Neuronal stem cell (in vitro differentiated cells): Measurements from ENCODE around the gene NQO2.
A peak's percentile ranks its signal among the peaks of the same experiment; 100 is the strongest.

Experiments used
- DNase-seq: peaks from one replicate; pipeline ENCODE4 v3.0.0-alpha.2; 2013; ENCODE audit warnings: low spot score
- H2AFZ ChIP-seq: one replicate; pipeline ENCODE4 v1.6.1; 2013; ENCODE audit warnings: mild to moderate bottlenecking, low read length, inconsistent platforms
- H2AK5ac ChIP-seq: 2 replicates; pipeline ENCODE4 v1.6.1; 2013; ENCODE audit warnings: low read depth, mild to moderate bottlenecking, inconsistent platforms, low read length, moderate library complexity, mixed read lengths
- H2BK120ac ChIP-seq: 2 replicates; pipeline ENCODE4 v1.6.1; 2013; ENCODE audit warnings: low read depth, mild to moderate bottlenecking, inconsistent platforms, low read length, moderate library complexity, mixed read lengths
- H2BK12ac ChIP-seq: one replicate; pipeline ENCODE4 v1.6.1; 2013; ENCODE audit warnings: low read length, inconsistent platforms
- H2BK15ac ChIP-seq: 2 replicates; pipeline ENCODE4 v1.6.1; 2013; ENCODE audit warnings: mild to moderate bottlenecking, low read length, inconsistent platforms, mixed read lengths
- H2BK5ac ChIP-seq: one replicate; pipeline ENCODE4 v1.6.1; 2013; ENCODE audit warnings: inconsistent platforms, mild to moderate bottlenecking, low read length, moderate library complexity
- H3K14ac ChIP-seq: one replicate; pipeline ENCODE4 v1.6.1; 2013; ENCODE audit warnings: low read length, inconsistent platforms
- H3K18ac ChIP-seq: 2 replicates; pipeline ENCODE4 v1.6.1; 2013; ENCODE audit warnings: low read length, inconsistent platforms
- H3K23ac ChIP-seq: 2 replicates; pipeline ENCODE4 v1.6.1; 2013; ENCODE audit warnings: low read depth, mild to moderate bottlenecking, mixed read lengths, low read length, inconsistent platforms; ENCODE audit not compliant: poor library complexity
- H3K27ac ChIP-seq: replicated peaks from 3 replicates; pipeline ENCODE4 v1.5.1; 2013; ENCODE audit warnings: low read length, inconsistent platforms
- H3K27me3 ChIP-seq, 3 experiments: 2 replicates each; pipeline ENCODE4 v1.6.1; 2013; ENCODE audit warnings: low read length in 3 of 3, mild to moderate bottlenecking in 2 of 3, inconsistent platforms in 1 of 3, low read depth in 1 of 3, mixed read lengths in 1 of 3, moderate library complexity in 1 of 3; ENCODE audit not compliant: control insufficient read depth in 3 of 3, insufficient read depth in 3 of 3
- H3K36me3 ChIP-seq, 2 donors: replicated peaks in 1 of 2; 2 replicates each; pipeline ENCODE4 v1.6.1; 2013; ENCODE audit warnings: low read length in 2 of 2; ENCODE audit not compliant: control insufficient read depth in 2 of 2, insufficient read depth in 2 of 2
- H3K4ac ChIP-seq: 2 replicates; pipeline ENCODE4 v1.6.1; 2013; ENCODE audit warnings: inconsistent platforms, mild to moderate bottlenecking, low read length, moderate library complexity
- H3K4me1 ChIP-seq, 2 donors: 1 replicate in 1 of 2; 2 replicates in 1 of 2; pipeline ENCODE4 v1.6.1; 2013; ENCODE audit warnings: low read length in 2 of 2, low read depth in 1 of 2; ENCODE audit not compliant: control insufficient read depth in 2 of 2, insufficient read depth in 1 of 2
- H3K4me2 ChIP-seq: one replicate; pipeline ENCODE4 v1.6.1; 2013; ENCODE audit warnings: mild to moderate bottlenecking, low read length, inconsistent platforms; ENCODE audit not compliant: insufficient read depth, poor library complexity, severe bottlenecking
- H3K4me3 ChIP-seq, 2 donors: 2 replicates each; pipeline ENCODE4 v1.5.1; 2013; ENCODE audit warnings: low read length in 2 of 2, mild to moderate bottlenecking in 2 of 2, inconsistent platforms in 1 of 2, moderate library complexity in 1 of 2
- H3K79me1 ChIP-seq: one replicate; pipeline ENCODE4 v1.6.1; 2013; ENCODE audit warnings: low read depth, mild to moderate bottlenecking, inconsistent platforms, low read length, moderate library complexity
- H3K9ac ChIP-seq: one replicate; pipeline ENCODE4 v1.6.1; 2013; ENCODE audit warnings: mild to moderate bottlenecking, low read depth, low read length, inconsistent platforms; ENCODE audit not compliant: poor library complexity
- H3K9me3 ChIP-seq, 2 donors: replicated peaks in 1 of 2; 2 replicates each; pipeline versions ENCODE3 to v1.6.1; 2013; ENCODE audit warnings: low read length in 2 of 2, mild to moderate bottlenecking in 2 of 2, inconsistent platforms in 1 of 2, low read depth in 1 of 2, mixed read lengths in 1 of 2, moderate library complexity in 1 of 2; ENCODE audit not compliant: control insufficient read depth in 2 of 2, insufficient read depth in 1 of 2
- H4K8ac ChIP-seq: one replicate; pipeline ENCODE4 v1.6.1; 2013; ENCODE audit warnings: low read depth, mild to moderate bottlenecking, inconsistent platforms, low read length, moderate library complexity
- H4K91ac ChIP-seq: one replicate; pipeline ENCODE4 v1.6.1; 2013; ENCODE audit warnings: low read length, low read depth, mild to moderate bottlenecking, inconsistent platforms; ENCODE audit not compliant: poor library complexity
- WGBS, 2 donors: extraction: QIAGEN DNeasy Blood & Tissue Kit; methylation state at CpG; one replicate each; pipeline ENCODE4 v1.1.7; 2013; ENCODE audit warnings: missing lambda C conversion rate in 2 of 2, mixed read lengths in 1 of 2; ENCODE audit not compliant: insufficient read length in 2 of 2, insufficient replicate concordance in 1 of 2; ENCODE audit errors: extremely low coverage in 2 of 2; 5-methylcytosine and 5-hydroxymethylcytosine counted together

The NQO2 gene

DNA sequence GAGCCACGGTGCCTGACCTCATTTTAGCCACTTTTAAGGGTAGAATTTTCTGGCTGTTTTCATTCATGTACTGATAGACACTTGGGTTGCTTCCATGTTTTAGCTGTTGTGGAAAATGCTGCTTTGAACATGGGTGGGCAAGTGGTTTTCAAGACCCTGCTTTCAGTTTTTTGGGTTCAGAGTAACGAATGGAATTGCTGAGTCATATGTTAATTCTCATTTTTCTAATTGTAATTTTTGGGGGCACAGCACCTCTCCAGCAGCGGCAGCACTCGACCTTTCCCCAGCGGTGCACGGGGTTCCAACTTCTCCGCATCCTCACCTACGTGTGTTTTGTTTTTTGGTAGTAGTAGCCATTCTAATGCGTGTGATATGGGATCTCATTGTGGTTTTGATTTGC, 5.4 kb downstream of the NQO2 start:
- no peak overlapping the region for H3K23ac ChIP-seq
- H4K8ac ChIP-seq = no peak overlapping the region
- H2BK15ac ChIP-seq = no peak overlapping the region
- H2BK12ac ChIP-seq = no peak overlapping the region
- peaks cover 10 to 41% of the 10 kb centered on the region in 2 donors for H3K36me3 ChIP-seq
- WGBS, 2 donors = no CpG with 5 or more reads among the region's 9 CpGs
- H3K14ac ChIP-seq = no peak overlapping the region
- H3K9me3 ChIP-seq = peaks cover 0 to 3% of the 10 kb centered on the region in 2 donors
- H3K9ac ChIP-seq = no peak overlapping the region
- H3K4me3 ChIP-seq = no peak overlapping the region
- H3K4me1 ChIP-seq = peaks cover 0 to 1% of the 10 kb centered on the region in 2 donors
- no peaks in the 10 kb centered on the region for H3K79me1 ChIP-seq
- H4K91ac ChIP-seq = no peak overlapping the region
- no peak overlapping the region for H3K27ac ChIP-seq
- no peak overlapping the region for H3K18ac ChIP-seq
- DNase-seq = no peak
- peaks cover 0 to 2% (median 0%) of the 10 kb centered on the region in 3 experiments for H3K27me3 ChIP-seq
- H2AFZ ChIP-seq = no peak overlapping the region
- H3K4me2 ChIP-seq = no peak overlapping the region
- H2BK5ac ChIP-seq = no peak overlapping the region
- no peak overlapping the region for H2AK5ac ChIP-seq
- no peak overlapping the region for H2BK120ac ChIP-seq
- H3K4ac ChIP-seq = no peak overlapping the region

DNA sequence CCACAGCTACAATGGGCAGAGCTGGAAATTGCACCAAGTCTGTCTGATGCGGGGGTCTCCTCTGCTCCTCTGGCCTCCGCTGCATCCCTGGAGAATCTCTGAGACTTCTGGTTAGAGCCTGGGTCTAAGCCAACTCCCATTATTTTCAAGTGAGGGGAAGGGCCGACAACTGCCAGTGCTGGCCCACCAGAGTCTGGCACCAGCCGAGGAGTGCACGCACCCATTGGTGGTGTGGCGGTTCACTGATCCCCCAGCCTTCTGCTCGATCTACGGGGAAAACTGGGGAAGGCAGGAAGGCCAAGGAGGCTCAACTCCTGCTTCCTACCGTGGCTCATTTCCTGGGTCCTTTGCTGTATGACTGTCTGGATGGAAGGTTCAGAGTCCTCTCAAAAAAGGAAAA, 6.2 kb downstream of the NQO2 start:
- H2BK120ac ChIP-seq = no peak overlapping the region
- no peak overlapping the region for H4K8ac ChIP-seq
- H2BK15ac ChIP-seq = no peak overlapping the region
- H3K18ac ChIP-seq = peak overlapping the region; percentile 5
- no peak overlapping the region for H3K23ac ChIP-seq
- H3K4ac ChIP-seq = no peak overlapping the region
- no peak for DNase-seq
- H2AK5ac ChIP-seq = no peak overlapping the region
- no peak overlapping the region for H3K14ac ChIP-seq
- H3K36me3 ChIP-seq = peaks cover 15 to 49% of the 10 kb centered on the region in 2 donors
- no peak overlapping the region for H4K91ac ChIP-seq
- H3K27ac ChIP-seq = no peak overlapping the region
- no peak overlapping the region for H3K9ac ChIP-seq
- no peak overlapping the region for H2BK12ac ChIP-seq
- H2AFZ ChIP-seq = no peak overlapping the region
- no peaks in the 10 kb centered on the region for H3K79me1 ChIP-seq
- no peak overlapping the region for H3K4me2 ChIP-seq
- no peak overlapping the region for H2BK5ac ChIP-seq
- peaks cover 0 to 1% of the 10 kb centered on the region in 2 donors for H3K4me1 ChIP-seq
- H3K4me3 ChIP-seq = no peak overlapping the region
- H3K9me3 ChIP-seq = peaks cover 6 to 11% of the 10 kb centered on the region in 2 donors
- no peaks in the 10 kb centered on the region for H3K27me3 ChIP-seq
- no CpG with 5 or more reads among the region's 9 CpGs for WGBS, 2 donors

DNA sequence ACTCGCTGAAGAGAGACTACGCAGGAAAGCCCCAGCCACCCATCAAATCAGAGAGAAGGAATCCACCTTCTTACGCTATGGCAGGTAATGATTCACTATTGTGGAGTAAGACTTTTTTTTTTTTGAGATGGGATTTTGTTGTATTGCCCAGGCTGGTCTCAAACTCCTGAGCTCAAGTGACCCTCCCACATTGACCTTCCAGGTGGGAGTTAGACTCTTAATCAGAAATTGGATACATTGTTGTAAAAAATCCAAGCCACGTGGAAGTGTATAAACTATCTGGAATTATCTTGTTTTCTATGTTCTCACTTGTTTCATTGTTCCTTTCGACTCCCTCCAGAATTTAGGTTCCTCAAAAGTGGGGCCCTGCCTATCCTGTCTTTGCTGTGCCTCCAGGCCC, 6.8 kb downstream of the NQO2 start:
- H2BK12ac ChIP-seq = no peak overlapping the region
- H4K8ac ChIP-seq = no peak overlapping the region
- H3K4me1 ChIP-seq = peaks cover 0 to 1% of the 10 kb centered on the region in 2 donors
- no peak overlapping the region for H3K14ac ChIP-seq
- H3K4me2 ChIP-seq = no peak overlapping the region
- H3K27me3 ChIP-seq = no peaks in the 10 kb centered on the region
- no peak overlapping the region for H3K9ac ChIP-seq
- no peak for DNase-seq
- WGBS, 2 donors = no CpG with 5 or more reads among the region's 5 CpGs
- H2BK15ac ChIP-seq = no peak overlapping the region
- no peak overlapping the region for H4K91ac ChIP-seq
- H2BK5ac ChIP-seq = no peak overlapping the region
- H2AK5ac ChIP-seq = no peak overlapping the region
- peaks cover 15 to 54% of the 10 kb centered on the region in 2 donors for H3K36me3 ChIP-seq
- H2AFZ ChIP-seq = no peak overlapping the region
- no peak overlapping the region for H3K4me3 ChIP-seq
- no peak overlapping the region for H3K18ac ChIP-seq
- H3K27ac ChIP-seq = no peak overlapping the region
- peaks cover 7 to 17% of the 10 kb centered on the region in 2 donors for H3K9me3 ChIP-seq
- H3K4ac ChIP-seq = no peak overlapping the region
- no peak overlapping the region for H3K23ac ChIP-seq
- no peaks in the 10 kb centered on the region for H3K79me1 ChIP-seq
- no peak overlapping the region for H2BK120ac ChIP-seq

DNA sequence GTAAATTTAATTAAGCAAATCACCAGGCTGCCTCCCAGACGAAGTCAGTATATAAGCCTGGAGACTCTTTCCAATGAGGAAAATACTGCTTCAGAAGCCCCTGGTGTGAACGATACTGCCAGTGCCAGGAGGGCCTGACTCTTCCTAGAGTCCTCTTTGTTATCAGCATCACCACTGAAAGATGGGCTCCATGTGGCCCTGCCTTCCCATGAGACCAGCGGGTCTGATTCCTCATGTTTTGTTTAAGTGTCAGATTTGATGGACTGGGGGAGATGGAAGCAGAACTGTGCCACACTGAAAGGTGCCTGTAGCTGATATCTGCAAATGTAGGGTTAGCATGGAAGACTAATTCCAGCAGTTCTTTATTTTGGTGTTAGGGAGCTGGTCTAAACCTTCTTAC, 7.9 kb downstream of the NQO2 start:
- no peak overlapping the region for H3K14ac ChIP-seq
- H2AFZ ChIP-seq = no peak overlapping the region
- H3K4me2 ChIP-seq = no peak overlapping the region
- H3K36me3 ChIP-seq = peaks cover 21 to 65% of the 10 kb centered on the region in 2 donors
- H3K79me1 ChIP-seq = no peaks in the 10 kb centered on the region
- H3K18ac ChIP-seq = no peak overlapping the region
- no peak overlapping the region for H3K23ac ChIP-seq
- no CpG with 5 or more reads among the region's 3 CpGs for WGBS, 2 donors
- H2AK5ac ChIP-seq = no peak overlapping the region
- no peak for DNase-seq
- no peak overlapping the region for H4K8ac ChIP-seq
- H3K9ac ChIP-seq = no peak overlapping the region
- peaks cover 11 to 28% of the 10 kb centered on the region in 2 donors for H3K9me3 ChIP-seq
- H2BK5ac ChIP-seq = no peak overlapping the region
- no peaks in the 10 kb centered on the region for H3K4me1 ChIP-seq
- H4K91ac ChIP-seq = no peak overlapping the region
- H2BK15ac ChIP-seq = no peak overlapping the region
- H3K27me3 ChIP-seq = no peaks in the 10 kb centered on the region
- no peak overlapping the region for H3K27ac ChIP-seq
- no peak overlapping the region for H2BK12ac ChIP-seq
- H2BK120ac ChIP-seq = no peak overlapping the region
- no peak overlapping the region for H3K4me3 ChIP-seq
- H3K4ac ChIP-seq = no peak overlapping the region
